Endometrium (tissue), 2 donors: ENCODE data around the gene MSH2.

Experiments used
- FAIRE-seq: peaks from 2 replicates; lab custom pipeline; 2012; peaks lifted over from hg19 to GRCh38; lab: Jason Lieb, UNC
- donor health status: control.
- donor health status: control.

MSH2 gene

GRCh38 chr2:47508641-47509040 is 105.7 kb downstream of the MSH2 start:
- FAIRE-seq: no peak

- FAIRE-seq: no peak
These were observed 106.3 kb downstream of the MSH2 start for GRCh38 chr2:47509250-47509649.

- FAIRE-seq: no peak
These were observed 106.9 kb downstream of the MSH2 start for GRCh38 chr2:47509821-47510385.

- FAIRE-seq: no peak
These were observed 107.8 kb downstream of the MSH2 start for GRCh38 chr2:47510745-47511144.

- FAIRE-seq: no peak
These were observed 109.7 kb downstream of the MSH2 start for GRCh38 chr2:47512581-47513083.

- FAIRE-seq: no peak
These were observed 111.1 kb downstream of the MSH2 start for GRCh38 chr2:47513981-47514520.

GRCh38 chr2:47516360-47517104 is 113.6 kb downstream of the MSH2 start:
- no peak for FAIRE-seq

GRCh38 chr2:47518497-47519146 is 115.7 kb downstream of the MSH2 start:
- FAIRE-seq: no peak

GRCh38 chr2:47519147-47519537 is 116.2 kb downstream of the MSH2 start:
- no peak for FAIRE-seq

GRCh38 chr2:47519604-47520301 is 116.8 kb downstream of the MSH2 start:
- FAIRE-seq: no peak

GRCh38 chr2:47520302-47520630 is 117.3 kb downstream of the MSH2 start:
- FAIRE-seq: no peak

GRCh38 chr2:47520825-47521665 is 118.1 kb downstream of the MSH2 start:
- no peak for FAIRE-seq

- no peak for FAIRE-seq
These were observed 118.8 kb downstream of the MSH2 start for GRCh38 chr2:47521666-47522285.

GRCh38 chr2:47525167-47525566 is 122.2 kb downstream of the MSH2 start:
- no peak for FAIRE-seq

- FAIRE-seq: no peak
These were observed 125.5 kb downstream of the MSH2 start for GRCh38 chr2:47528455-47528854.

GRCh38 chr2:47528874-47529273 is 125.9 kb downstream of the MSH2 start:
- FAIRE-seq: no peak

GRCh38 chr2:47530105-47530760 is 127.3 kb downstream of the MSH2 start:
- FAIRE-seq: no peak

GRCh38 chr2:47531378-47532042 is 128.6 kb downstream of the MSH2 start:
- no peak for FAIRE-seq
